ENCODE data around the gene SLC7A7. TPM values are rescaled to one million over a fixed set of nuclear protein-coding genes. Genes with fewer than 3 reads are reported as not detected.

The SLC7A7 gene
- total and polyA plus RNA-seq, 2 of the 13 experiments (the other 11 are each of a cell fraction or from before 2014, with no cell fraction given): 0.13 to 0.63 TPM

DNA sequence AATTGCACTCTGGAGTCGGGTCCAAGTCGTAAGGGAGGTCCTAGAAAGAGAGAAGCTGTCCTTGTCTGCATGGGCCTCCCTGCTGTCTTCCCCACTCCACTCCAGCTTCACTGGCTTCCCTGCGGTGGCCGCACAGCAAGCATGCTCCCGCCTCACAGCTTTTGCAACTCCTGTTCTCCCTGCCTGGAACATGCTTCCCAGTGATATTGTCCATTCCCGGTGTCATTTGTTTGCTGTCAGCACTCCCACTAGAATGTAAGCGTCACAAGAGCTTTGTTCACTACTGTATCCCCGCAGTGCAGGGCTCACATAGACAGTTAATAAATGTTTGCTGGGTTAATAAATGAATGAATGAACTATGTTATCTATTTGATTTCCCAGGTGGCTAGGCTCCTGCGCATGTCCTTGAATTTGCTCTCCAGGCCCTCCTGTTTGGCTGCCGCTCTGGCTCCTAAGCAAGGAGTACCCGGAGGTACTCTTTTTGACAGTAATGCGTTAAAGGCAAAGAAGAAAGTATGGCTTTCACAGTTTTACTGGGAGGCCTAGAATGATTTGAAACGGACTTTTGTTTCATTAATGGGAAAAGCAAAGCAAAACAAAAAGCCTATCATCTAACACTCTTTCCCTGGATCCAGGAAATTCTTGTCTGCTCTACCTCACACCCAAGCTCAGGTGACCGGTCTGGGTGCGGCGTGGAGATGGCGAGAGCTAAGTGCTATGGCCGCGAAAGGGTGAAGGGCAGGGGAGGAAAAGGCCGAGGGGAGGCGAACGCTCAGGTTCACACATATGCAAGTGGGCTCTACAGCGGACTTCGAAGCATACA lies 6.2 kb upstream of the SLC7A7 start (continued):
- no peak for TF ChIP-seq IRX3 (CRISPR knock-in tag; IDR thresholded peaks at IDR 0.05; ENCODE audit: borderline replicate concordance, low read depth)
- TF ChIP-seq, protein P1, sequence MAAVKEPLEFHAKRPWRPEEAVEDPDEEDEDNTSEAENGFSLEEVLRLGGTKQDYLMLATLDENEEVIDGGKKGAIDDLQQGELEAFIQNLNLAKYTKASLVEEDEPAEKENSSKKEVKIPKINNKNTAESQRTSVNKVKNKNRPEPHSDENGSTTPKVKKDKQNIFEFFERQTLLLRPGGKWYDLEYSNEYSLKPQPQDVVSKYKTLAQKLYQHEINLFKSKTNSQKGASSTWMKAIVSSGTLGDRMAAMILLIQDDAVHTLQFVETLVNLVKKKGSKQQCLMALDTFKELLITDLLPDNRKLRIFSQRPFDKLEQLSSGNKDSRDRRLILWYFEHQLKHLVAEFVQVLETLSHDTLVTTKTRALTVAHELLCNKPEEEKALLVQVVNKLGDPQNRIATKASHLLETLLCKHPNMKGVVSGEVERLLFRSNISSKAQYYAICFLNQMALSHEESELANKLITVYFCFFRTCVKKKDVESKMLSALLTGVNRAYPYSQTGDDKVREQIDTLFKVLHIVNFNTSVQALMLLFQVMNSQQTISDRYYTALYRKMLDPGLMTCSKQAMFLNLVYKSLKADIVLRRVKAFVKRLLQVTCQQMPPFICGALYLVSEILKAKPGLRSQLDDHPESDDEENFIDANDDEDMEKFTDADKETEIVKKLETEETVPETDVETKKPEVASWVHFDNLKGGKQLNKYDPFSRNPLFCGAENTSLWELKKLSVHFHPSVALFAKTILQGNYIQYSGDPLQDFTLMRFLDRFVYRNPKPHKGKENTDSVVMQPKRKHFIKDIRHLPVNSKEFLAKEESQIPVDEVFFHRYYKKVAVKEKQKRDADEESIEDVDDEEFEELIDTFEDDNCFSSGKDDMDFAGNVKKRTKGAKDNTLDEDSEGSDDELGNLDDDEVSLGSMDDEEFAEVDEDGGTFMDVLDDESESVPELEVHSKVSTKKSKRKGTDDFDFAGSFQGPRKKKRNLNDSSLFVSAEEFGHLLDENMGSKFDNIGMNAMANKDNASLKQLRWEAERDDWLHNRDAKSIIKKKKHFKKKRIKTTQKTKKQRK (IDR thresholded peaks at IDR 0.05; ENCODE audit: low read length): no peak
- TF ChIP-seq SYNCRIP (IDR thresholded peaks at IDR 0.05; ENCODE audit: insufficient read depth, low read depth, low read length): no peak
- TF ChIP-seq, protein P2, sequence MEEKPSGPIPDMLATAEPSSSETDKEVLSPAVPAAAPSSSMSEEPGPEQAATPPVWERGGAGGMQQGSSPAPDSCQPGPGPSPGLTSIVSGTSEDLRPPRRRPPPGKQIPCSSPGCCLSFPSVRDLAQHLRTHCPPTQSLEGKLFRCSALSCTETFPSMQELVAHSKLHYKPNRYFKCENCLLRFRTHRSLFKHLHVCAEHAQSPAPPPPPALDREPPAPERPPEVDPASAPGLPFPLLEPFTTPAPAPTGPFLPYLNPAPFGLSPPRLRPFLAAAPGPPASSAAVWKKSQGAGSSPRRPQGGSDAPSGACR (CRISPR knock-in tag; IDR thresholded peaks at IDR 0.05): peak; percentile 65; the same call in 1 of the 2 replicates
- TF ChIP-seq EHMT2 (IDR thresholded peaks at IDR 0.05; ENCODE audit: borderline replicate concordance, low read depth, low read length): peak; percentile 33; the same call in 1 of the 2 replicates
- no peak for TF ChIP-seq NCOR1 (IDR thresholded peaks at IDR 0.05; ENCODE audit: borderline replicate concordance, low read length)
- TF ChIP-seq RFXANK (CRISPR knock-in tag; IDR thresholded peaks at IDR 0.05): 0 out of 2 replicates have a peak, but pooled peaks have one; percentile 56
- peak; percentile 77; the same call in 1 of the 2 replicates for TF ChIP-seq ZNF768 (CRISPR knock-in tag; IDR thresholded peaks at IDR 0.05)
- no peak for TF ChIP-seq PCBP1 (IDR thresholded peaks at IDR 0.05; ENCODE audit: borderline replicate concordance, low read depth, low read length)
- TF ChIP-seq, protein P3, sequence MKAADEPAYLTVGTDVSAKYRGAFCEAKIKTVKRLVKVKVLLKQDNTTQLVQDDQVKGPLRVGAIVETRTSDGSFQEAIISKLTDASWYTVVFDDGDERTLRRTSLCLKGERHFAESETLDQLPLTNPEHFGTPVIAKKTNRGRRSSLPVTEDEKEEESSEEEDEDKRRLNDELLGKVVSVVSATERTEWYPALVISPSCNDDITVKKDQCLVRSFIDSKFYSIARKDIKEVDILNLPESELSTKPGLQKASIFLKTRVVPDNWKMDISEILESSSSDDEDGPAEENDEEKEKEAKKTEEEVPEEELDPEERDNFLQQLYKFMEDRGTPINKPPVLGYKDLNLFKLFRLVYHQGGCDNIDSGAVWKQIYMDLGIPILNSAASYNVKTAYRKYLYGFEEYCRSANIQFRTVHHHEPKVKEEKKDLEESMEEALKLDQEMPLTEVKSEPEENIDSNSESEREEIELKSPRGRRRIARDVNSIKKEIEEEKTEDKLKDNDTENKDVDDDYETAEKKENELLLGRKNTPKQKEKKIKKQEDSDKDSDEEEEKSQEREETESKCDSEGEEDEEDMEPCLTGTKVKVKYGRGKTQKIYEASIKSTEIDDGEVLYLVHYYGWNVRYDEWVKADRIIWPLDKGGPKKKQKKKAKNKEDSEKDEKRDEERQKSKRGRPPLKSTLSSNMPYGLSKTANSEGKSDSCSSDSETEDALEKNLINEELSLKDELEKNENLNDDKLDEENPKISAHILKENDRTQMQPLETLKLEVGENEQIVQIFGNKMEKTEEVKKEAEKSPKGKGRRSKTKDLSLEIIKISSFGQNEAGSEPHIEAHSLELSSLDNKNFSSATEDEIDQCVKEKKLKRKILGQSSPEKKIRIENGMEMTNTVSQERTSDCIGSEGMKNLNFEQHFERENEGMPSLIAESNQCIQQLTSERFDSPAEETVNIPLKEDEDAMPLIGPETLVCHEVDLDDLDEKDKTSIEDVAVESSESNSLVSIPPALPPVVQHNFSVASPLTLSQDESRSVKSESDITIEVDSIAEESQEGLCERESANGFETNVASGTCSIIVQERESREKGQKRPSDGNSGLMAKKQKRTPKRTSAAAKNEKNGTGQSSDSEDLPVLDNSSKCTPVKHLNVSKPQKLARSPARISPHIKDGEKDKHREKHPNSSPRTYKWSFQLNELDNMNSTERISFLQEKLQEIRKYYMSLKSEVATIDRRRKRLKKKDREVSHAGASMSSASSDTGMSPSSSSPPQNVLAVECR (CRISPR knock-in tag; IDR thresholded peaks at IDR 0.05; ENCODE audit: borderline replicate concordance): peak; percentile 68; the same call in 1 of the 2 replicates
- no peak for TF ChIP-seq ZNF556 (CRISPR knock-in tag; IDR thresholded peaks at IDR 0.05; ENCODE audit: borderline replicate concordance)
- TF ChIP-seq SMAD9 (CRISPR knock-in tag; IDR thresholded peaks at IDR 0.05): peak; percentile 98
- TF ChIP-seq, protein P4, sequence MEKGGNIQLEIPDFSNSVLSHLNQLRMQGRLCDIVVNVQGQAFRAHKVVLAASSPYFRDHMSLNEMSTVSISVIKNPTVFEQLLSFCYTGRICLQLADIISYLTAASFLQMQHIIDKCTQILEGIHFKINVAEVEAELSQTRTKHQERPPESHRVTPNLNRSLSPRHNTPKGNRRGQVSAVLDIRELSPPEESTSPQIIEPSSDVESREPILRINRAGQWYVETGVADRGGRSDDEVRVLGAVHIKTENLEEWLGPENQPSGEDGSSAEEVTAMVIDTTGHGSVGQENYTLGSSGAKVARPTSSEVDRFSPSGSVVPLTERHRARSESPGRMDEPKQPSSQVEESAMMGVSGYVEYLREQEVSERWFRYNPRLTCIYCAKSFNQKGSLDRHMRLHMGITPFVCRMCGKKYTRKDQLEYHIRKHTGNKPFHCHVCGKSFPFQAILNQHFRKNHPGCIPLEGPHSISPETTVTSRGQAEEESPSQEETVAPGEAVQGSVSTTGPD (CRISPR knock-in tag; IDR thresholded peaks at IDR 0.05): no peak
- TF ChIP-seq CREB1 (IDR thresholded peaks at IDR 0.05): peak; percentile 37; the same call in 1 of the 2 replicates
- TF ChIP-seq CREB1 (CRISPR knock-in tag; IDR thresholded peaks at IDR 0.05): no peak
- TF ChIP-seq ZNF282 (IDR thresholded peaks at IDR 0.05; ENCODE audit: partially characterized antibody): no peak
- no peak for TF ChIP-seq ZNF672 (CRISPR knock-in tag; IDR thresholded peaks at IDR 0.05)
- no peak; the same call in 1 of the 2 replicates for TF ChIP-seq RARG (CRISPR knock-in tag; IDR thresholded peaks at IDR 0.05; ENCODE audit: low read depth)
- TF ChIP-seq ZNF75D (CRISPR knock-in tag; IDR thresholded peaks at IDR 0.05; ENCODE audit: borderline replicate concordance): no peak
- TF ChIP-seq MAF1 (CRISPR knock-in tag; IDR thresholded peaks at IDR 0.05; ENCODE audit: borderline replicate concordance): no peak

Data from HepG2 (cell line).